ENCODE measurements around the gene TAF15.

TAF15 gene

GRCh38 chr17:35821308-35821707 lies 12.0 kb downstream of the TAF15 start:
- DNase-seq: no peak

GRCh38 chr17:35825206-35825605 lies 15.9 kb downstream of the TAF15 start:
- DNase-seq: no peak

GRCh38 chr17:35841101-35841500 lies 31.8 kb downstream of the TAF15 start:
- DNase-seq: no peak

- no peak for DNase-seq
These were observed 32.2 kb downstream of the TAF15 start for GRCh38 chr17:35841505-35841904.

GRCh38 chr17:35842239-35842638 lies 33.0 kb downstream of the TAF15 start:
- no peak for DNase-seq

GRCh38 chr17:35843698-35844097 lies 34.4 kb downstream of the TAF15 start:
- DNase-seq: no peak

- DNase-seq: no peak
These were observed 35.3 kb downstream of the TAF15 start for GRCh38 chr17:35844547-35844946.

- no peak for DNase-seq
These were observed 36.9 kb downstream of the TAF15 start for GRCh38 chr17:35846055-35846809.

GRCh38 chr17:35847006-35847405 lies 37.7 kb downstream of the TAF15 start:
- no peak for DNase-seq

GRCh38 chr17:35847633-35848373 lies 38.5 kb downstream of the TAF15 start:
- DNase-seq: no peak

GRCh38 chr17:35849469-35850348 lies 40.4 kb downstream of the TAF15 start:
- DNase-seq: peak; percentile 48

GRCh38 chr17:35855965-35856364 lies 46.7 kb downstream of the TAF15 start:
- DNase-seq: no peak

- DNase-seq: no peak
These were observed 47.3 kb downstream of the TAF15 start for GRCh38 chr17:35856603-35857002.

- DNase-seq: no peak
These were observed 55.6 kb downstream of the TAF15 start for GRCh38 chr17:35864853-35865252.

GRCh38 chr17:35865412-35866340 lies 56.4 kb downstream of the TAF15 start:
- no peak for DNase-seq

- DNase-seq: no peak
These were observed 57.2 kb downstream of the TAF15 start for GRCh38 chr17:35866341-35866950.

GRCh38 chr17:35867574-35867973 lies 58.3 kb downstream of the TAF15 start:
- no peak for DNase-seq

- no peak for DNase-seq
These were observed 59.5 kb downstream of the TAF15 start, which contains the start of gene HEATR9 for GRCh38 chr17:35868737-35869136. Gene HEATR9 (minus strand): TSS chr17:35868891. CDS start chr17:35868742, 149 bp downstream.

- peak; percentile 40 for DNase-seq
These were observed 61.9 kb downstream of the TAF15 start for GRCh38 chr17:35870906-35871819.

GRCh38 chr17:35872196-35872980 lies 63.1 kb downstream of the TAF15 start:
- no peak for DNase-seq

Measured in CD4-positive, alpha-beta T cell treated with Interleukin-15 for 1 hour (primary cell).